ENCODE results near the gene ACTR1B.
"Not testable (repeated sequence)": the region's sequence is repeated elsewhere in the genome, so short reads cannot be mapped to it uniquely, and the experiment has no call there.

ACTR1B gene

DNA sequence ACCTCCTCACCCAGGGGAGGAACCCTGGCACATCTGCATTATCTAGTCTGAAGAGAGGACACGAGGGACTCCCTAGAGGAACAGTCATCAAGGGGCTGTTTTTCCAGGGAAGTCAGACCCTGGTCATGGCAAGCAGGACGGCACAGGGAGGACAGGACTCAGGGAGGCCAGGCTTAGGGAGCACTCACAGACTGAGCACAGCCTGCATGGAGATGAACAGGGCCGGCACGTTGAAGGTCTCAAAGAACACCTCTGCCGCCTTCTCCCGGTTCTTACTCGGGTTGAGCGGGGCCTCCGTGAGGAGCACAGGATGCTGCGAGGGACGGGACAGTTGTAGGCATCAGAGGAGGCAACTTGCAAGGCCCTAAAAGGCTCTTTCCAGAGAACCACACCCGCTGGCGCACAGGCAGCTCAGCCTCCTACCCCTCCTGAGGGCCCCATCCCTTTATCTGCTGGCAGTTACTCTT, 5.1 kb downstream of the ACTR1B start:
- DNase-seq (ENCODE audit: low read depth, low spot score): no peak

DNA sequence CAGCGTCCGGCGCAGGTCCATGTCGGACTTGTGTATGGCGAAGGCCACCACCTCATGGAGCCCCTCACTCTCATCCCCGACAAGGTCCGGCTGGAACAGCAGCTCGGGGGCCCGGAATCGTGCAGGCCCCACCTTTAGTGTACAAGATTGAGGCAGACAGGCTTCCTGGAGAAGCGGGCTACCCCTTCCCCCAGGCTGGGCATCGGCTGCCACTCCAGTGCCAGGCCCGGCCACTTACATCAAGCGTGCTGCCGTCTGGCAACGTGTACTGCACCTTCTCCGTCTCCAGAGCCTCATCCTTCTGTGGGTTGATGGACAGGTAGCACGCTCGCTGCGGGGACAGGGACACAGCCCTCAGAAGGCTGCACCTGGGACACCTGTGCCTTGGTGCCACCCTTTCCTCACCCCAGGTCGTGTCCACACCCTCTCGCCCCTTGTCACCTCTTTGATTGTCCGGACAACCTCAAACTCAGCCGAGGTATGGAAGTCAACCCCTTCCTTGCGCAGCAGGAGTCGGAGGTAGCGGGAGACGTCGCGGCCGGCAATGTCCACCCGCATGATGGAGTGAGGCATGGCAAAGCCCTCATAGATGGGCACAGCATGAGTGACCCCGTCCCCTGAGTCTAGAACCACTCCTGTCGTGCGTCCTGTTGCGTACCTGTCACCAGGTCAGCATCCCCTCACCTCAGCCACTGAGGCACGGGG, 5.7 kb downstream of the ACTR1B start:
- DNase-seq (ENCODE audit: low read depth, low spot score): no peak

DNA sequence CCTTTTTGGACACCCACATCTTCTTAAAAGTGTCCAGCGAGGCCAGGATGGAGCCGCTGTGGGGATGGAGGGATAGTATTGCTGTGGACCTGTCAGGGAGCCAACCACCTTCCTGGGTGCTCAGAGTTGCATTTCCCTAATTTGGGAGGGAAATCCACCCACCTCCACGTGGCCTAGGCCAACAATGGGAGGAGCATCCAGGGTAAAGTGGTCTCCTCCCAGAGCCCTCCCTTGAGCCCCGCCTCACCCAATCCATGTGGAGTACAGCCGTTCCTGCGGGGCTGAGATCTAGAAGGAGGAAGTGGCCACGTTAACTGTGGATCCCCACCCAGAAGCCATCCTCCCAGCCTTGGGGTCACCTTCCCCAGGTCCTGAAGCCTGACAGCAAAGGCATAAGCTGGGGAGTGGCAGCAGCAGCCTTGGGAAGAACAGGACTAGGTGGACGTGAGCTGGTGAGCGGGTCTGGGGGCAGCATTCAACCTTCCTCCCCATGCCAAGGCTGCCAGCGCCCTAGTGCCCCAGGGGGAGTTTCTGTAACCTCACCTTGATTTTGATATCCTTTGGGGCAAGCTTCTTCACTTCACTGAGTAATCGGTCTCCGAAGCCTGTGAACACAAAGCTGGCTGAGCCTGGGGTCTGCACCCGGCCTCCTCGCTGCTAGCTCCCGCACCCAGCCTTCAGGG, 6.8 kb downstream of the ACTR1B start:
- DNase-seq (ENCODE audit: low read depth, low spot score): no peak

DNA sequence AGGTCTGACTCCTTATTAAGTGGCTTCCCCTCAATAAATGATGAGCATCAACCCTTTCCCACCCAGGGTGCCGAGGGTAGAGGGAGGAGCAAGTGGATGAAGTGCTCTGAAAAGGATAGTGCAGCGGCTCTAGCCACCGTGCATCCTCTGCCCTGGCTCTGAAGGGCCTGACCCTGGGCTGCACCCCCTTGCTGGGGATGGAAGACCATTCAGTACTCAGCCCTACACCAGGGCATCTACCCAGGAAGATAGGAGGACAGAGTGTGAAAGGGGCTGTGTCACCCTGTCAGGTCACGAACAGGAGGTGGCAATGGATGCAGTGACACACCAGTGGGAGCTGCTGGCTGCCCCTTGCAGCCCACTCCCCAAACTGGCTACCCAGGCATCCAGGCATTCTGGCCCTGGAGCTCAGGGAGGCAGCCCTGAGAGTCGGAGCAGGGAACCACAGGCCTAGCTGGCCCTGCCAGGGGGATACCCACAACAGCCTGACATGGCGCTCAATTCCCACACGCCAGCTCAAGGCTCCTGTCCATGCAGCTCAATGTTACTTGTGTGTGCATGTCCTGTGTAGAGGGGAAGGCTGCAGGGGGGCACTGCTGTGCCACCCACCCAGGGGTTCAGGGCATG, 7.6 kb downstream of the ACTR1B start:
- no peak for DNase-seq (ENCODE audit: low read depth, low spot score)

DNA sequence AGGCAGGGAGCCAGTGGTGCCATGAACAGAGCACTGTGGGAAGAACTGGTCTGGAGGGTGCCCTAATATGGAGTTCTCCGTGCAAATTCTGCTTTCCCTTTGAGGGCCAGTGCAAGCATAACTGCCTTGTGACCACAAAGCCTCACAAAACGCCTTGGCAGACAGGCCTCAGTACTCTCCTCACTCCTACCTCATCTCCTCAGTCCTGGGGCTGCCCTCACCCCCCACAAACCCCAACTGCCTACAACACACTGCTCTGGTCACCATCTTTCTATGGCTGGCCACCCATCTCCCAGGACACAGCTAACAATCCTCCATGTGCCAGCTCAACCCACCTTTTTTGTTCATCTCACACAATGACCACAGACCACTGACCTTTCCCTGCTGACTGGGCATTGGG, 9.1 kb downstream of the ACTR1B start:
- DNase-seq (ENCODE audit: low read depth, low spot score): no peak

DNA sequence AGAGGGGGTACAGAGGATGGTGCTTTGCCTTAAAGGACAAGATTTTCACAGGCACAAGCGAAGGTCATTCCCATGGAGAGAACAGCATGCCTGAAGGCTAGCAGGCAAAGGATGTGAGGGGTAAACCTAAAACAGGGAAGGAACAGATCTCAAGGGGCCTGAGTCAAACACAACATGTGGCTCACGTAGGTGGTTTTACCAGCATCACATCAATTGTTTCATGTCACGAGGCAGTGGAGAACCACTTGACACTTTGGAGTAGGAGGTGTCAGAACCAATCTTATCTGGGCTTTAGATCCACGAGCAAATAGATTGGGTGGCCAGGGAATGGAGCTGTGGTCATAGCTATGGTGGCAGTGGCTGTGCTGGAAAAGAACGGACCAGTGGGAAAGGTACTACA, 9.5 kb downstream of the ACTR1B start:
- no peak for DNase-seq (ENCODE audit: low read depth, low spot score)

DNA sequence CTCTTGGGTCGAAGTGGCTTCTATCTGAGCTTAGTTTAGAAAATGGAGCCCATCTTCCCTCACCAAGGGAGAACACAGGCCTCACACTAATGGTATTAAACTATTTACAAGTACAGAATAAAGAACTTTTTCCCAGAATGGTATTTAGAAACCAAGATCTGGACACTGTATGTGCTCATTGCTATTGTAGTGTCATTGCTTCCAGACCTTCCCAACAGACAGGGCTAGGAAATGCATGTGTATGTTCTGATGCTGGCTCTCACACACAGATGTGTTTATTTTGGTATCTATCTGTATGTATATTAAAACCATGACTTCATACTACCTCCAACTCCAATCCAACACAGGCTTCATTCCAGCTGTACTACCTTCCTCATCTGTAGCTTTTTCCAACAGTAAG, 10.0 kb downstream of the ACTR1B start:
- no peak for DNase-seq (ENCODE audit: low read depth, low spot score)

DNA sequence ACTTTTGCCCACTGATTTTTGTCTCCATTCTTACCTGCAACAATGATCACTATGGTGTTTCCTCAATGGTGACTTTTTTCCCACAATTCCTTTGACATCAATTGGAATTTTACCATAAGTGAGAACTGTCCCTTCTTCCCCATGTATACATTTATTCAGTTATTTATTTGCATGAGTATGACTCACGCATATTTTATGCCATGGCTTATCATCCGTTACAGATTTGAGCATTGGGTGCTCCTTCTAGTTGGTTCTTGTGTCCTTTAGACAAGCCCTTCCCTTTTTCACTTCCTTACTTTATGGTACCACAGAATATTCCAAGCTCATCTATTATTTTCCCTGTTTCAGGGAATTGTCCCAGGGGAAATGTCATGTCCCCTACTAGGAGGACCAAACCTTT, 10.4 kb downstream of the ACTR1B start:
- DNase-seq (ENCODE audit: low read depth, low spot score): no peak

DNA sequence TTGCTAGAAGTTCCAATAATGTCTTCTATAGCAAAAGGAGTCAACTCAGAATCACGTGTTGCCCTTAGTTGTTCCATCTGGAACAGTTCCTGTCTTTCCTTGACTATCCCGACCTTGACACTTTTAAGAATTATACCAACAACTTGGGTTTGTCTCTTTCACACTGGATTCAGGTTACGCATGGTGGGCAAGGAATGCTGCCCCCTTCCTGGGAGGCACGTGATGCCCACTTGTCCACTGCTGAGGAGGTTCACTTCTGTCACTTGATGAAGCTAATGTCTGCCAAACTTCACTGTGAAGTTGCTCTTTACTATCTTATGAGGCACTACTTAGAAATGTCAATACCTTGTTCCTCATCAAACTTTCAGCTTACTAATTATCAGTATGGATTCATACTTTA, 12.7 kb downstream of the ACTR1B start:
- no peak for DNase-seq (ENCODE audit: low read depth, low spot score)

DNA sequence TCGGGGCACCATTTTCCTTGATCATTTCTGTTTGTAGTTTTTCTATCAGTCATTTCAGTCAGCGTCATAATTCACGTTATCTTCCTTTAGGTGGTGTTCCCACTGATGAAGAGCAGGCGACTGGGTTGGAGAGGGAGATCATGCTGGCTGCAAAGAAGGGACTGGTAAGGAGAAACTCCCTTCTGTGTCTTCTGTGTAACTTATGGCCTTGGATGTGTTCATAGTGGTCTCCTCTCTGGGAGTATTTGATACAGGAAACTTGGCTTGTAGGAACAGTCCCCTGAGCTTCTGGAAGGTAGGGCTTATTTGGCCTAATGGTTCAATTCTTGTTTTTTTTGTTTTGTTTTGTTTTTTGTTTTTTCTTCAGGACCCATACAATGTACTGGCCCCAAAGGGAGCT, 16.9 kb downstream of the ACTR1B start:
- no peak for DNase-seq (ENCODE audit: low read depth, low spot score)

DNA sequence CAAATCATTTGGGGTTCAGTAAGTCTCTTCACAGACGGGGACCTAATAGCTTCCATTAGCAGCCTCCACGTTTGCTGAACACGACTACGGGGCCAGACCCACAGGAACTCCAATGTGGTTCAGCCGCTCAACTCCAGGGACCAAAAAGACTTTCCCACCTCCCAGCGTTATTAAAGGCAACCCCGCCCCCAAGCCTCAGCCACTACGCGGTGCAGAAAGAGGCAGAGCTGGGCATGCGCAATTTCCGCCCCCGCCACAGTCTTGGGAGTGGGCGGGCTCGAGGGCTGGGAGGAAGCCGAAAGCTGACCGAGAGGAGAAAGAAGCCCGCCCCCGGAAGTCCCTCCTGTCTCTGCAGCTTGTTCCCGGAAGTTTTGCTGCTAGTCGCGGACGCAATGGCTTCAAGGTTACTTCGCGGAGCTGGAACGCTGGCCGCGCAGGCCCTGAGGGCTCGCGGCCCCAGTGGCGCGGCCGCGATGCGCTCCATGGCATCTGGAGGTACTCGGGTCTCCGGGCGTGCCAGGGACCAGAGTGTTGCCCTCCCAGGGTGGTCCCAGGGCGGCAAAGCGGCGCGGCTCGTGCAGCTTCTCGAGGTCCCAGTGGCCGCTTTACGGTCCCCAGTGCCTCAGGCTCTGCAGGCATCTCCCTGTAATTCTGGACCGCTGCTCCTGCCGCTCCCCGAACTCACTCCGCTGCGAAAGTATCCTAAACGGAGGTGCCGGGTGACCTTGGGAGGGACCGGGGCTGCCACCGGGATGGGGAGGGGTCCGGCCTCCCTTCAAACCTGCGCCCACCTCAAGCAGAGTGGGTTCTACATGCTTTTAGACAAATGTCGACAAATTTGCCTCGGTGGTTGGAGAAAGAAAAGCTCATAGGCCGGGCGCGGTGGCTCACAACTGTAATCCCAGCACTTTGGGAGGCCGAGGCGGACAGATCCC, 17.9 kb downstream of the ACTR1B start, which contains the start of gene COX5B:
TSS of gene COX5B (plus strand) at position 368 of the 935 bp plus-strand sequence. CDS start at position 393, 25 bp downstream.
- peak; percentile 96 for DNase-seq (ENCODE audit: low read depth, low spot score)

DNA sequence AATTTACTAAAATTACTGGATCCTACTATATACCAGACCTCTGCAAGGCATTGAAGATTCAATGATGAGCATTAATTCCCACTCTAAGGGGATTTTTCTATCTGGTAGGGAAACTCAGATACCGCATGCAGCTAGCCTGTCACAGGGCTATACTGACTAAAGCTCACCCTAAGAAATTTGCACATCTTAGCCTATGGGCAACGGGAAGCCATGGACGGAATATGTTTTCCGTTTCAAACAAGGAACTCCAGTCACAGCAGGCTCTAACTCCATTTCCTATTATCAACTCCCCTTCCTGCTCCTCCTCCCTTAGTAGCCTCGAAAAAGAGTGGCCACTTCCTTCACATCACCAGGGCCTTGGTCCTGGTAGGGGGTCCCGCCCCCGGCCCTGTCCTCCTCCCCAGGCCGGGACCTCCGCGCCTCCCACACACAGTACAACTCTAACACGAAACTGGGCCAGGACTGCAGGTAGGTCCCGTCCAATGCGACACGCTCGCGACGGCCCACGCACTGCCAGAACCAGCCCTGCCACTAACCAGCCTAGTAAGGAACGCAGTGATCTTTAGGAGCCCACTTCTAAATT, 18.6 kb downstream of the ACTR1B start:
- no peak for DNase-seq (ENCODE audit: low read depth, low spot score)

DNA sequence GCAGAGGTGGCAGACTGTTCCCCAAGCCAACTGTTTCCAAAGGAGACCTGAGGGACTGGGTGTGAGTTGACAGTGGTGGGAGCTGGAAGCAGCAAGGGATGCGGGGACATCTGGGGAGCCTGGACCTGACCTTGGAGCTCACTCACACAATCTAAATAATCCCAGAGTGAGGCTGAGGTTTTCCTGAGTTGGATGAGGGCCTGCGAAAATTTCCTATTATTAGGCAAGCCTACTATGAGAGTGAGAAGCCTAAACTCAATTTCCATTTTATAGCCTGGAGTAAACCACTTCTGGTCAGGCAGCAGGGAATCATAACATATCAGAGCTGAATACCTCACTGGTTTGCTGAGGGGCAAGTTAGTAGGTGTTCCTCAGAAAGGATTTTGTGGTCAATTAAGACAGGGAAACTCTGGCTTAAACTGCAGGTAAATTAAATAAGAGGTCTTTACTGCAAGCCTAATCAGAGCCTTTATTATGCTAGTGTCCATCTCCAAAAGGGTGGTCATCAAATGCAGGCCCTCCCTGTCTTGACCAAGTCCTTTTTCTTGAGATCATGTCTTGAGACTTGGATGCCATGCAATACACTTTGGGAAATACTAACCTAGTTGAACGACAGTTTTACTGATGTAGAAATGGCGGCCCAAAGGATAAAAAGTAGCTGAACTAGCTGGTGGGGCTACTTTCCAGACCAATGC, 19.7 kb downstream of the ACTR1B start:
- no peak for DNase-seq (ENCODE audit: low read depth, low spot score)

DNA sequence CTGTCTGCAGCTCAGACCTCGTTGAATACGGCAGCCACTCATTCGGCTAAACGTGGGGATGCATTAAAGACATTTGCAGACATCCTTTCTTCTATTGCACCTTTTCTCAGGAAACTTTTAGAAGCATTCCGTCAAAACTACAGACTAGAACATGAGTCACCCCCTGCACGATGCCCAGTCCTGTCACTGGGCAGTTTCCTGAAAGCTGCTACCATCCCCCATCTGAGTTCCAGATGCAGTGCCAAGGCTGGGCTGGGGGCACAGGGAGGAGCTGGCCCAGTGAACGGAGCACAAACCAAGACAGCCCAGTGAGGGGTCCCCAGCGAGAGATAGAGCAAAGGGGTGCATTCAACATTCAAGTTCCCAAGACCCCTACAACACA, 37.8 kb downstream of the ACTR1B start:
- DNase-seq (ENCODE audit: low read depth, low spot score): not testable (repeated sequence)

DNA sequence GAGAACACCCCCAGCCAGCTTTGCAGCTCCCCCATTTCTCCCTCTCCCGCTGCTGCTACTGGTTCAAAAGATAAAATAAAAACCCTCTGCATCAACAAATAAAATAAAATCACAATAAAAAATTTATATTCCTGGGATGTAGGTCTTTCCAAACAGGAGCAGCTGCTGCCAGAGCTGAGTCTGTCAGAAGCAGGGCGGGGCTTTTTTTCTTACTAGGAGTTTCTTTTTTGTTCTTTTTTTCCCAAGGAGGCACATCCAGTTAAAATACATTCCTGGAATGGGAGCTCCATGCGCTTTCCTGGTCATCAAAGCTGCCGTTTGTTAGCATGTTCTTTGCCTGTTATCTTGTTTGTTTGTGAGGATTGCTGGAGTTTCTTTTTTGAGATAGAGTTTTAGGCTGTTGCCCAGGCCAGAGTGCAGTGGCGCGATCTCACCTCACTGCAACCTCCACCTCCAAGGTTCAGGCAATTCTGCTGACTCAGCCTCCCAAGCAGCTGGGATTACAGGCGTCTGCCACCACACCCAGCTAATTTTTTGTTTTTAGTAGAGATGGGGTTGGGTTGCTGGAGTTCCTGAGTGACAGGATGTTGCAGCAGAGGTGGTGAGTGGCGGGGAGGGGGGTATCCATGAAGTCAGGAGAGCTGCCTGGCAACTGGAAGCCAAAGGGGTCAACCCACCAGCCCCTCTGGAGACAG, 38.3 kb downstream of the ACTR1B start:
- DNase-seq (ENCODE audit: low read depth, low spot score): not testable (repeated sequence)

DNA sequence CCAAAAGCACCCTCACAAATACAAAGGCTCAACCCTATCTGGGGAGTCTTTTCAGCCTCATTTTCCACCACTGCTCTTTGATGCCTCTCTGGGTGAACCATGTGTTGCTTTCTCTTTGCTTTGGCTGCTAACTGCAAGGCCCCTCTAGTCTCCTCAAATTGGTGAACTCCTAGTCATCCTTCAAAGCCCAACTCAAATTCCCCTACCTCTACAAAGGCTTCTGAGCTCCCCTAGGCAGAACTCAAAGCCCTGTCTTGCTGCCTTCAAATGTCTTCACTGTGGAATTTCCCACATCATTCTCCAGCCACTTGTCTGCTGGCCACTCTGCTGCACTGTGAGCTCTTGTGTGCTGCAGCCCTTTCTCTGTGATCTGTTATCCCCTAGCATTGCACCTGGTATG, 40.9 kb downstream of the ACTR1B start:
- not testable (repeated sequence) for DNase-seq (ENCODE audit: low read depth, low spot score)

DNA sequence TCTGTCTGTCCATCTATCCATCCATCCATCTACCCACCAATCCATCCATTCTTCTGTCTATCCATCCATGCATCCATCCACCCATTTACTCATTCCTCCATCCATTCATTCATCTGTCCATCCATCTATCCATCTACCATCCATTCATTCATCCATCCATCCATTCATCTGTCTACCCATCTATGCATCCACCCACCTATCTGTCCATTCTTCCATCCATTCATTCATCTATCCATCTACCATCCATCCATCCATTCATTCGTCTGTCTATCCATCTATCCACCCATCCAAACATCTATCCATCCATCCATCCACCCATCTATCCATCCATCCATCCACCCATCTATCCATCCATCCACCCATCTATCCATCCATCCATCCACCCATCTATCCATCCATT, 43.4 kb downstream of the ACTR1B start:
- not testable (repeated sequence) for DNase-seq (ENCODE audit: low read depth, low spot score)

DNA sequence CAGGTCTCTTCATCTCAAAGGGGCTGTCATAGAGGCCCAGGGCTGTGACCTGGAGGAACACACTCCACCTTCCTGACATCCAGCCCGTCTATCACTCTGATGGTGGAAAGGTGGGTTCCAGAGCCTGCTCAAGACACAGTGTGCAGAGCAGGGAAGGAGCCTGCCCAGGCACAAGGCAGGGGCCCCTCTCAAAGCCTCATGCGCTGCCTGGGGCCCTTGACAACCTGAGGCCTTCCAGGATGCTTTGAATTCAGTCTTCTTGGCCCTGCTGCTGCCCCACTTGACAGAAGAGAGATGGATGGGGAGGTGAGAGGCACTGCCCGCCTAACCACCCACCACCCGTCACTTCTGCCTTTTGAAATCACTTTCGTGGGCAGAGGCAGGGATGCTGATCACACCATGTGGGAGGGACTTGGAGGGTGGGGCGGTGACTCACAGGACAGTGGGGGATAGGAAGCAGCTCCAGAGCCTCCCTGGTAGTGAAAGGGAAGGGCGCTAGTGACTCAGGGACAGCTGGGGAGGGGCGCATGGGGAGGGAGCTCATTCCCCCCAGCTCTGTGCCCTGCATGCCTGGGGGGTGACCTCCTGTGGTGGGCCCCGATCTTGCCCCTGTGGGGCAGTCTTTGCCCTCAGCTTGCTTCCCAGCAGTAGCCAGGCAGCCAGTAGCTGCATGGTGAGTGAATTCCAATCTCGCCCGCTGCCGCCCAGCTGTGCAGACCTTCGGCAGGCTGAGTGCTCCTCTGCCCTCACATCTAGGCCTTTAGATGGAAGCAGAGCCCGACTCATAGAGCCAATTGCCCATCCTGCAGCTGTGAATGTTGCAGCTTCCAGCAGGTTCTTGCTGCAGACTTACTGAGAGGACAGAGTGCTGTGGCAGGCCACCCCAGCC, 44.7 kb downstream of the ACTR1B start:
- not testable (repeated sequence) for DNase-seq (ENCODE audit: low read depth, low spot score)

DNA sequence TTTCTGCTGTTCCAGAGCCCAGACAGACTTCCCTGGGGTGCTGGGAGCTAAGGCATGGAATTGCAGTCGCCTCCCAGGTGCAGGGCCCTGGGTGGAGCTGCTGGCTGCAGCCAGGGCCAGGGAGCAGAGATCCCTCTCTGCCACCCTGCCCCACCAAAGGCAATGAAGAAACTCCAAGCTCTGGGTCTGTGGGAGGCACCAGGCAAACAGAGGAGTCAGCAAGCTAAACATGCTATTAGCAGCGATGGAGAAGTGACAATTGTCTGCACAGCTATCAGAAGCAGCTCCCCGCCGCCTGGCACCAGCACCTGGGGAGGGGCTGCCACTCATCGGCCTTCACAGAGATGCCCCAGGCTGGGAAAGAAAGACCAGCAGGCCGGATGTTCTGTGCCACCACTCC, 45.9 kb downstream of the ACTR1B start:
- no peak for DNase-seq (ENCODE audit: low read depth, low spot score)
